Endometrial microvascular endothelial cells (primary cell): ENCODE data around the gene FAM163B. TPM values are rescaled to one million over a fixed set of nuclear protein-coding genes. Genes with fewer than 3 reads are reported as not detected.

Experiments
- in situ Hi-C: cut with HindIII; loops from 2 replicates; pipeline ENCODE4 v1.10.0; 2017; ENCODE audit warnings: low sequenced_read_pairs, low pct_unique_long_range_greater_than_20kb; ENCODE audit errors: inconsistent ontology term
- total RNA-seq: library from RNA; depleted of rRNA; stranded (reverse); fragments of >200 nt; gene quantifications from one replicate; pipeline ENCODE4 v1.2.3, GENCODE V29; 2015; ENCODE audit errors: inconsistent ontology term

FAM163B gene
- total RNA-seq, 1 donor from 2014 or later, result not detected

GRCh38 chr9:133622555-133622954 lies 13.4 kb upstream of the FAM163B start:
- in situ Hi-C loops, result no loop called here

GRCh38 chr9:133621725-133622267 lies 12.6 kb upstream of the FAM163B start:
- in situ Hi-C loops, result no loop called here

GRCh38 chr9:133619791-133620190 lies 10.6 kb upstream of the FAM163B start:
- in situ Hi-C loops, result no loop called here

GRCh38 chr9:133618726-133619125 lies 9.5 kb upstream of the FAM163B start:
- in situ Hi-C loops, result no loop called here

- in situ Hi-C loops, result no loop called here
Observed at GRCh38 chr9:133616643-133617405, 7.6 kb upstream of the FAM163B start.

GRCh38 chr9:133615606-133616188 lies 6.5 kb upstream of the FAM163B start:
- in situ Hi-C loops, result no loop called here

GRCh38 chr9:133615186-133615585 lies 6.0 kb upstream of the FAM163B start:
- in situ Hi-C loops, result no loop called here

GRCh38 chr9:133614678-133615077 lies 5.5 kb upstream of the FAM163B start:
- in situ Hi-C loops, result no loop called here

- in situ Hi-C loops, result no loop called here
Observed at GRCh38 chr9:133614056-133614455, 4.9 kb upstream of the FAM163B start.

- in situ Hi-C loops, result no loop called here
Observed at GRCh38 chr9:133613432-133613831, 4.2 kb upstream of the FAM163B start.

GRCh38 chr9:133612816-133613215 lies 3.6 kb upstream of the FAM163B start:
- in situ Hi-C loops, result no loop called here

GRCh38 chr9:133612051-133612450 lies 2.9 kb upstream of the FAM163B start:
- in situ Hi-C loops, result no loop called here

- in situ Hi-C loops, result no loop called here
Observed at GRCh38 chr9:133610845-133611244, 1.7 kb upstream of the FAM163B start.

GRCh38 chr9:133608889-133609288 lies 300 bp downstream of the FAM163B start:
- in situ Hi-C loops, result no loop called here

GRCh38 chr9:133608382-133608781 lies 807 bp downstream of the FAM163B start:
- in situ Hi-C loops, result no loop called here

GRCh38 chr9:133607976-133608375 lies 1.2 kb downstream of the FAM163B start:
- in situ Hi-C loops, result no loop called here

- in situ Hi-C loops, result no loop called here
Observed at GRCh38 chr9:133607381-133607780, 1.8 kb downstream of the FAM163B start.

- in situ Hi-C loops, result no loop called here
Observed at GRCh38 chr9:133606708-133607025, 2.5 kb downstream of the FAM163B start.

- in situ Hi-C loops, result no loop called here
Observed at GRCh38 chr9:133605856-133606707, 3.1 kb downstream of the FAM163B start.

GRCh38 chr9:133605446-133605845 lies 3.7 kb downstream of the FAM163B start:
- in situ Hi-C loops, result no loop called here
